Right renal pelvis (tissue), 4 donors: Measurements from ENCODE around the gene CRTC2. TPM values are rescaled to one million over a fixed set of nuclear protein-coding genes. Genes with fewer than 3 reads are reported as not detected.

Source experiments
- DNase-seq, 4 donors: peaks; one replicate each; pipeline ENCODE4 v3.0.0-alpha.2; 2013; ENCODE audit warnings: low read depth in 4 of 4, low spot score in 3 of 4, missing footprints in 1 of 4
- polyA plus RNA-seq, 4 donors: library from polyadenylated mRNA; unstranded; fragments of 120-200 nt; gene quantifications; one replicate each; pipeline ENCODE4 v1.2.1, GENCODE V29; 2013; ENCODE audit not compliant: insufficient read length in 4 of 4

Gene CRTC2
- polyA plus RNA-seq, 4 donors: 38.8 to 44.3 (median 41.3) TPM

DNA sequence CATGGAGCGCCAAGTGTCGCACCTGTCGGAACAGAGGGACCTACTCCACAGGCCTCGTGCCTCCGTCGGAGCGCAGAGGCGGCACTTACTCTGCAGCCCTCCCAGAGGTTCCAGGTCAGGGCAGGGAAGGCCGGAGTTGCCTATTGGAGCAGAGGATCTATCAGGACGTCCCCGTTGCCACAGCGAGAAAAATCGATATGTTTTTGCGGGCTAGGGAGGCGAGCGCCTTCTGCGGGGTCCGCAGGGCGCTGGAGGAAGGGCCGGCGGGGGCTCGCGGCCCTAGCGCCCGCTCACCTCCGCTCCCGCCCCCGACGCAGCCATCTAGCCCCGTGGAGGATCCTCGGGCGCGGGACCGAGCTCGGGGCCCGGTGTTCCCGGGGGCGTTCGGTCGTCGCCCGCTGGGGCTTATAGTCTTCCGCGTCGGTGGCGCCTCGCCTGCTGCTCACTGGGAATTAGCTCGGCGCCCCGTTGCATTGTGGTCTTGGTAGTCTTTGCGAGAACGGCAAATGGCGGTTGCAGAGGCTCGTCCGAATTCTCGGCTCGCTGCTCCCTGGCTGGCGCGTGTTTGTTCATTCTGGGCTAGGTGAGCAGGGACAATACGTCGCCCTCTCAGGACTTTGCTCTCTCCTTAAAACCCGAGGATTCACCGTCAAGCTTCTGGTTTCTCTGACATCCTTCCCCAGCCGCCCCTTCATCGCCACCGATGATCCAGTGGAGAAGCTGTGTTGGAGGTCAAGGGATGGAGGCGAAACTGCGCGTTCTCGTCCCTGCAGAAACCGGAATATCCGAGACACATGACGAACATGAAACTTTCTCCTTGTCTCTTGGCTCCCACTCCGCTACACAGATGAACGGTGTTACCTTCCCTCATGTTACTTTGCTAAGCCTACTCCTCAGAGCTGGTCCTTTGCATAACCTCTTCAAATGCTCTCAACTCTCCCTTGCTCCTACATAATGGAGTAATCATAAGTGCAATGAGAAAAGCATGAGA lies 19.1 kb upstream of the CRTC2 start, which contains the start of gene JTB:
Gene JTB, minus strand, starts transcription at position 425 of the 991 bp plus-strand sequence. Its CDS starts 422 bp downstream, at position 3.
- peak in 2 of 4 donors; percentile 76 to 77 for DNase-seq

GRCh38 chr1:153976819-153977249 lies 18.4 kb upstream of the CRTC2 start:
- no peak for DNase-seq

- no peak for DNase-seq
These were observed 15.1 kb upstream of the CRTC2 start for GRCh38 chr1:153973525-153973924.

GRCh38 chr1:153973071-153973470 lies 14.7 kb upstream of the CRTC2 start:
- DNase-seq: no peak

DNA sequence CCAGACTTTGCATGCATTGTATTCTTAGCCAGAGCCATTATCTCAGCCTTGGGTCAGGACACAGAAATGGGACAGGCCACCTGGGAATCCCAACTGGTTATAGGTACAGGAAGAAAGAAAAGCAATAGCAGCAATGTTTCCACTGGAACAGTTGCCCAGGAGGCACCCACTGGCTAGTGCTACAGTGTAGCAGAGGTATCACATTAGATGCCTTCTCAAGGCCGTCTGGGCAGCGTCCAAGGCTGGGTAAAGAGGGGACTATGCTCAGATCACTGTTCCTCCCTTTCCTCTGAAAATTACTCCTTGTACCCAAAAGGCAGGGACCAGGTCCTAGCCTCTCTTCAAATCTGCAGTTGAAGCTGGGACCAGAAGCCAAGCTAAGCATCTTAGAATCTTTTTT lies 11.9 kb upstream of the CRTC2 start:
- DNase-seq: no peak

DNA sequence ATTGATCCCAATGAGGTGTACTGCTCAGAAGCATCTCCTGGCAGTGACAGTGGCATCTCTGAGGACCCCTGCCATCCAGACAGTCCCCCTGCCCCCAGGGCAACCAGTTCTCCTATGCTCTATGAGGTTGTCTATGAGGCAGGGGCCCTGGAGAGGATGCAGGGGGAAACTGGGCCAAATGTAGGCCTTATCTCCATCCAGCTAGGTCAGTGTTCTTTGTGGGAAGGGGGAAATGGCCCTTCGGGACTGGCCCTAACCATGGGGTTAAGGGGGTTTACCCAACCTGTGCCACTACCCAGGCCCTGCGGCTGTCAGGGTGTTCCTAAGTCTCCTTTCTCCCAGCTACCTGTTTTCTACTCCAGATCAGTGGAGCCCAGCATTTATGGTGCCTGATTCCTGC lies 10.6 kb upstream of the CRTC2 start:
- DNase-seq: no peak

GRCh38 chr1:153968408-153968807 lies 10.0 kb upstream of the CRTC2 start:
- DNase-seq: no peak

- DNase-seq: no peak
These were observed 9.6 kb upstream of the CRTC2 start for GRCh38 chr1:153968000-153968363.

DNA sequence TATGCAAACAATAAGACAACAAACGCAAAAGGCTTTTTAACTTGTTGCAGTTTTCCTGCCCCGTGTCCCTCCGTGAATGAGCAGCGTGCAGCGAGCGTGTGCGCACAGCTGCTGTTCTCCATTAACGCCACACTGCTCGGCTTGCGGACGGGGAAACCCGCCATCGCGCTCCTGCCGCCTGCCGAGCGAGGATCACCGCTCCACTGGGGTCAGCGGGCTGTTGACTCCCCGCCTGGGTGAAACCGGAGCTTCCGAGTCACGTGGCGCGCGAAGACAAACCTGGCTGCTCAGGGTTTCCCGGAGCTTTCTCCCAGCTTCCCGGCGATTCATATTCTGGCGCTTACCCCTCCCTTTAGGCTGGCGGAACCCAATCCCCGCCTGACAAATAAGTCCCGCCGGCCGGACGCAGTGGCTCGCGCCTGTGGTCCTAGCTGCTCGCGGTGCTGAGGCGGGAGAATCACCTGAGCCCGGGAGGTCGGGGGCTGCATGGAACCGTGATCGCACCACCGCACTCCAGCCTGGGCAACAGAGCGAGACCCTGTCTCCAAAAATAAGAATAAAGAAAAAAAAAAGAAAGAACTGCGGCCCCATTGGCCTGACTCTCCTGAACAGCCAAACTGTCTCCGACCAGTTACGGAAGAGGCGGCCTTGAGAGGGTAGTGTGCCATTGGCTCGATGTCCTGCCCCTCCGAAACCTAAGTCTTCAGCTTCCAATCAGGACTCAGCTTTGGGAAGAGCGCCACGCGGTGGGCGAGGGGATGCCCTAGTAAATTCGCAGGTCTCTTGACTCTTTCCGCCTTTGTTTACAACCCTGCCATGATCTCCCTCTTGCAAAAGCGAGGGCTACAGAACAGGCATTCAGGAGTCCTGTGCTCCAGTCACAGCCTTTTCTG lies 8.9 kb upstream of the CRTC2 start, which contains the start of gene CREB3L4:
Gene CREB3L4, plus strand, starts transcription at position 796 of the 893 bp plus-strand sequence. CDS start 624 bp downstream, outside the sequence.
- DNase-seq: peak in 2 of 4 donors; percentile 96

DNA sequence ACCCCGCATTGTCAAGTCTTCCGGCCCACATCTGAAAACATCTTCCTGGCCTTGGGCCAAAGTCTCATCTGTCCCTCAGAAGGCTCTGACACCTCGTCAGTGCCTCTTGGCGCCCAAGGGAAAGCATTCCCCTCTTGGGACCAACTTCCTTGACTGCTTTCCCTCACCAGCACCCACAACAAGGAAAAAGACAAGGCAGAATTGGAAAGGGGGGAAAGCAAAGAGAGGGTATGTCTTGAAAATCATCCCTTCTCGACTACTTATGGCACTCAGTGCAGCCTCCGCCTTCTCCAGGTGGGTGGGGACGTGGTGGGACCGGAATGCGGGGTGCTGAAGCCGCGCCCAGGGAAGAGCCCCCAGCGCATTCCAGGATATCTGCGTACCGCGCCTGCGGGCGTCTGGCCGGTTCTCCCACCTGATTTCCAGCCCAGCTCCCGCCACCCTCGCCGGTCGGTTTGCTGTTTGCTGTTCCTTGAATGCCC lies 5.5 kb upstream of the CRTC2 start:
- DNase-seq: no peak

GRCh38 chr1:153963030-153963849 lies 4.8 kb upstream of the CRTC2 start, which contains the start of gene SLC39A1:
SLC39A1 (minus strand) TSS chr1:153963537; CDS start chr1:153962715, 822 bp downstream.
- DNase-seq: peak; percentile 96 to 98 (median 98)

DNA sequence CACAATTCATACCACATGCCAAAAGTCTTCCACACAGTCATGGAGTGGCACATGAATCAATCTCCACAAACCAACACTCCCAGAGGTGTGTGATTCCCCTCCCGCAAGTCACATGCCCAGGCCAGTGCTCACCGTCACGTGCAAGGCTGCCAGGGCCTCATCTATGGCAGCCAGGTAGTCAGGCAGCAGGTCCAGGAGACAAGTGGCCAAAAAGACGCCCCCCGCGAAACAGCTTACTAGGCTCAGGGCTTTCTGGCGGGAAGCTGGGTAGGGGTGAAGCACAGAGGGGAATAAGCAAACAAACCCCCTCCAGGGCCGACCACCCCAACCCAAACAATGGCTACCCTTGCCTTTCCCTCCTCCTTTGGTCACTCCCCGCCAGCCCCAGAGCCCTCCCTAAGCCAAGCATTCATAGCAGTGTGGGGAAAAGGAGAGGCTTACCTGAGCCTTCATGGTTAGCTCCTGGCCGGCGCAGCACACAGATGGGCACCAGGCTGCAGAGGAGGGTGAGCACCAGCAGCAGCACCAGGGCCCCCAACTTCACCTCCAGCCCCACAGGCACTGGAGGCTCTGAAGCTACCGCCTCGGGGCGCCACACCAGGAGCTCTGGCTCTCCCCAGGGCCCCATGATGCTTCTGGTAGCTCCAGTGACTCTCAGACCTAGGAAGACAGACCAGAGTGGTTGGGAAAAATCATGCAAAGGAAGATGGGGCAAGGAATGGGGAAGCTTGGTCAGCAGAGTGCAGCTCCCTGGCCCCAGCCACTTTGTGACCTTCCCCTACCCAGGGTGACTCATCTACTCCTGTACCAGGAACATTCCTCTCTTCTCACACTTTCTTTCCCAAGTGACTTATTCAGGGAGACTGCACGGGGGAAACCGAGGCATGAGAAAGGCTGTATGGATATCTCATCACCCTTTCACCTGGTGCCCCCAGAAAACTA lies 3.9 kb upstream of the CRTC2 start:
- DNase-seq: no peak

- no peak for DNase-seq
These were observed 3.0 kb upstream of the CRTC2 start for GRCh38 chr1:153961421-153961820.

DNA sequence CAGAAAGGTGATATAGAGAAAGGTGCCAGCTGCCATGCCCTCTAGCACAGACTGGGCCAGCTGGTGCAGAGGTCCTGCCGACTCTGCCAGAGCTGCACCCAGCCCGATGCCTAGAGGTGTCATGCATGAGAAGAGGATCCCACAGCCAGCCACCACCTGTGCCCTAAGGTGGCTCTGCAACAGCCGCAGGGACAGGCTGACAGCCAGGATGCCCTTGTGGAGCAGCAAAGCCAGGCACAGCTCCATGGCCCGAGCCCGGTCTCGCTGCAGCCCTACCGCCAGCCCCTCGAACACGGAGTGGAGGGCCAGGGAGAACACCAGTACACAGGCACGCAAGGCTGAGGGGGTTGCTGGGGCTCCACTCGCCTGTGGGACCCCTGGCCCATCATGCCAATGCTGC lies 1.8 kb upstream of the CRTC2 start:
- DNase-seq: no peak

- no peak for DNase-seq
These were observed 1.0 kb upstream of the CRTC2 start for GRCh38 chr1:153959454-153959853.

DNA sequence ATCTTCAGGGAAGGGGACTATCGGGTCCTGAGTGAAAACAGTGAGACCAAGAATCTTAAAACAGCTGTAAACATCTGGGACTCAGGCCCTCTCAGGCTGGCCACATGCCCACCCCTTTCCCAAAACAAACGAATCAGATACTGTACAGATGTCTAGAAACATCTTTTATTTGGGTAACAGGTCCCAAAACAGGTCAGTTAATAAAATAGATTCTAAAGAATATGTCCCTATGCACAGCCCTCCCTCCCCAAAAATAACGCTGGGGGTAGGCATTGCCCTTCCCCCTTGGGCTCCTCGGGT lies 499 bp upstream of the CRTC2 start:
- no peak for DNase-seq

GRCh38 chr1:153957744-153958110 lies 685 bp downstream of the CRTC2 start:
- DNase-seq: no peak

- DNase-seq: no peak
These were observed 1.3 kb downstream of the CRTC2 start for GRCh38 chr1:153956997-153957715.
